Neural cell (in vitro differentiated cells): ENCODE measurements around the gene DNAJC18. TPM values are rescaled to one million over a fixed set of nuclear protein-coding genes. Genes with fewer than 3 reads are reported as not detected.

Source experiments
- H2AFZ ChIP-seq: fragments of 200-600, 300-800 bp; sonication (generic), shearing (Covaris generic); 2 replicates; pipeline ENCODE4 v1.6.0; 2014; ENCODE audit warnings: low read depth, mild to moderate bottlenecking, antibody characterized with exemption, low read length, moderate library complexity
- H3F3A ChIP-seq: fragments of 200-600 bp; shearing (Covaris generic); 2 replicates; pipeline ENCODE4 v1.6.1; 2016; ENCODE audit warnings: mild to moderate bottlenecking, moderate library complexity, mixed read lengths, antibody characterized with exemption, low read length; ENCODE audit not compliant: insufficient read depth, poor library complexity, severe bottlenecking
- H3K27ac ChIP-seq: fragments of 200-600, 300-800 bp; sonication (generic), shearing (Covaris generic); 2 replicates; pipeline ENCODE4 v1.5.1; 2014; ENCODE audit warnings: mild to moderate bottlenecking, low read length, moderate library complexity
- H3K27me3 ChIP-seq: fragments of 300-800, 200-600 bp; sonication (generic), shearing (Covaris generic); 2 replicates; pipeline ENCODE4 v1.6.0; 2014; ENCODE audit warnings: mild to moderate bottlenecking, low read depth, low read length, moderate library complexity; ENCODE audit not compliant: insufficient read depth
- H3K36me3 ChIP-seq: fragments of 300-800, 200-600 bp; sonication (generic), shearing (Covaris generic); 2 replicates; pipeline ENCODE4 v1.5.1; 2014; ENCODE audit warnings: mild to moderate bottlenecking, antibody characterized with exemption, low read length, moderate library complexity; ENCODE audit not compliant: insufficient read depth
- H3K4me2 ChIP-seq: fragments of 300-800, 200-600 bp; sonication (generic), shearing (Covaris generic); 2 replicates; pipeline ENCODE4 v1.6.0; 2014; ENCODE audit warnings: mild to moderate bottlenecking, low read length
- H3K4me3 ChIP-seq: fragments of 300-800, 200-600 bp; sonication (generic), shearing (Covaris generic); 2 replicates; pipeline ENCODE4 v1.5.1; 2014; ENCODE audit warnings: mild to moderate bottlenecking, low read length, moderate library complexity
- H3K79me2 ChIP-seq: fragments of 200-600 bp; shearing (Covaris generic); replicated peaks from 2 replicates; pipeline ENCODE4 v1.6.0; 2014; ENCODE audit warnings: mild to moderate bottlenecking, low read length, moderate library complexity; ENCODE audit not compliant: insufficient read depth
- H3K9ac ChIP-seq: fragments of 300-800, 200-600 bp; sonication (generic), shearing (Covaris generic); 2 replicates; pipeline ENCODE4 v1.6.1; 2016; ENCODE audit warnings: mild to moderate bottlenecking, low read length, mixed read lengths
- H3K9me2 ChIP-seq: fragments of 200-600 bp; shearing (Covaris generic); 2 replicates; pipeline ENCODE4 v1.6.1; 2016; ENCODE audit warnings: mild to moderate bottlenecking, low read length, mixed read lengths; ENCODE audit not compliant: insufficient read depth
- H3K9me3 ChIP-seq: fragments of 200-600, 300-800 bp; sonication (generic), shearing (Covaris generic); 2 replicates; pipeline ENCODE4 v1.6.1; 2016; ENCODE audit warnings: mild to moderate bottlenecking, mixed run types, low read length, moderate library complexity, mixed read lengths
- H4K20me1 ChIP-seq: fragments of 200-600 bp; shearing (Covaris generic); 2 replicates; pipeline ENCODE4 v1.6.1; 2016; ENCODE audit warnings: mild to moderate bottlenecking, mixed run types; ENCODE audit not compliant: insufficient read depth
- EP300 ChIP-seq: fragments of 450-650 bp; conservative IDR thresholded peaks from 2 replicates; pipeline ENCODE4 v1.6.1; 2014; ENCODE audit warnings: antibody characterized with exemption, mild to moderate bottlenecking, moderate library complexity; ENCODE audit not compliant: poor library complexity, severe bottlenecking
- EZH2 ChIP-seq: fragments of 200-600, 300-800 bp; shearing (Covaris generic), sonication (generic); IDR thresholded peaks from 2 replicates; pipeline ENCODE4 v1.6.1; 2014; ENCODE audit warnings: antibody characterized with exemption, low read length, borderline replicate concordance, mild to moderate bottlenecking; ENCODE audit not compliant: insufficient read depth, poor library complexity, severe bottlenecking
- MXI1 ChIP-seq: fragments of 450-650 bp; conservative IDR thresholded peaks from 2 replicates; pipeline ENCODE4 v1.6.1; 2014; ENCODE audit warnings: antibody characterized with exemption, mild to moderate bottlenecking; ENCODE audit not compliant: poor library complexity, severe bottlenecking
- POLR2AphosphoS5 ChIP-seq: IDR thresholded peaks from 2 replicates; pipeline ENCODE4 v1.6.1; 2012
- RAD21 ChIP-seq: fragments of 450-650 bp; conservative IDR thresholded peaks from 2 replicates; pipeline ENCODE4 v1.6.1; 2014; ENCODE audit warnings: antibody characterized with exemption, mild to moderate bottlenecking, moderate library complexity
- REST ChIP-seq: IDR thresholded peaks from 2 replicates; pipeline ENCODE4 v1.6.1; 2012; ENCODE audit warnings: borderline replicate concordance
- SMC3 ChIP-seq: fragments of 450-650 bp; conservative IDR thresholded peaks from 2 replicates; pipeline ENCODE4 v1.6.1; 2014; ENCODE audit warnings: antibody characterized with exemption, mild to moderate bottlenecking, moderate library complexity; ENCODE audit not compliant: poor library complexity
- TAF1 ChIP-seq: IDR thresholded peaks from 2 replicates; pipeline ENCODE4 v1.6.1; 2012; ENCODE audit warnings: low read depth
- polyA plus RNA-seq: library from polyadenylated mRNA; depleted of rRNA; stranded (reverse); fragments of >200 nt; gene quantifications from 2 replicates; pipeline ENCODE4 v1.2.3, GENCODE V29; 2014
- TF ChIP-seq, protein P1 (sequence below): fragments of 450-650 bp; IDR thresholded peaks from 2 replicates; pipeline ENCODE4 v1.5.1; 2014; ENCODE audit warnings: antibody characterized with exemption, mild to moderate bottlenecking, moderate library complexity; ENCODE audit not compliant: poor library complexity, severe bottlenecking

Gene DNAJC18
- polyA plus RNA-seq, 1 donor from 2014 or later: 44.4 TPM

DNA sequence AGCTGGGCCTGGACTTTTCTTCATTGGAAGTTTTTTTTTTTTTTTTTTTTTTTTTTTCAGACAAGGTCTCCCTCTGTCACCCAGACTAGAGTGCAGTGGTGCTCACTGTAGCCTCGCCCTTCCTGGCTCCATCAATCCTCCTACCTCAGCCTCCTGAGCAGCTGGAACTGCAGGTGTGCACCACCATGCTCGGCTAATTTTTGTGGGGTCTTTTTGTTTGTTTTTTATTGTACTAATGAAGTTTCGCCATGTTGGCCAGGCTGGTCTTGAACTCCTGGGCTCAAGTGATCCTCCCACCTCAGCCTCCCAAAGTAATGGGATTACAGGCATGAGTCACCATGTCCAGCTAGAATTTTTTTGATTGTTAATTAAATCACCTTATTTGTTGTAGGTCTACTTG lies 3.6 kb downstream of the DNAJC18 start:
- TF ChIP-seq EZH2 (no peak), REST (no peak), MXI1 (no peak), RAD21 (no peak), SMC3 (no peak), TAF1 (no peak), POLR2AphosphoS5 (no peak)
- TF ChIP-seq, protein P1, sequence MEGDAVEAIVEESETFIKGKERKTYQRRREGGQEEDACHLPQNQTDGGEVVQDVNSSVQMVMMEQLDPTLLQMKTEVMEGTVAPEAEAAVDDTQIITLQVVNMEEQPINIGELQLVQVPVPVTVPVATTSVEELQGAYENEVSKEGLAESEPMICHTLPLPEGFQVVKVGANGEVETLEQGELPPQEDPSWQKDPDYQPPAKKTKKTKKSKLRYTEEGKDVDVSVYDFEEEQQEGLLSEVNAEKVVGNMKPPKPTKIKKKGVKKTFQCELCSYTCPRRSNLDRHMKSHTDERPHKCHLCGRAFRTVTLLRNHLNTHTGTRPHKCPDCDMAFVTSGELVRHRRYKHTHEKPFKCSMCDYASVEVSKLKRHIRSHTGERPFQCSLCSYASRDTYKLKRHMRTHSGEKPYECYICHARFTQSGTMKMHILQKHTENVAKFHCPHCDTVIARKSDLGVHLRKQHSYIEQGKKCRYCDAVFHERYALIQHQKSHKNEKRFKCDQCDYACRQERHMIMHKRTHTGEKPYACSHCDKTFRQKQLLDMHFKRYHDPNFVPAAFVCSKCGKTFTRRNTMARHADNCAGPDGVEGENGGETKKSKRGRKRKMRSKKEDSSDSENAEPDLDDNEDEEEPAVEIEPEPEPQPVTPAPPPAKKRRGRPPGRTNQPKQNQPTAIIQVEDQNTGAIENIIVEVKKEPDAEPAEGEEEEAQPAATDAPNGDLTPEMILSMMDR: no peak
- no peak overlapping the region for H3K4me2 ChIP-seq

DNA sequence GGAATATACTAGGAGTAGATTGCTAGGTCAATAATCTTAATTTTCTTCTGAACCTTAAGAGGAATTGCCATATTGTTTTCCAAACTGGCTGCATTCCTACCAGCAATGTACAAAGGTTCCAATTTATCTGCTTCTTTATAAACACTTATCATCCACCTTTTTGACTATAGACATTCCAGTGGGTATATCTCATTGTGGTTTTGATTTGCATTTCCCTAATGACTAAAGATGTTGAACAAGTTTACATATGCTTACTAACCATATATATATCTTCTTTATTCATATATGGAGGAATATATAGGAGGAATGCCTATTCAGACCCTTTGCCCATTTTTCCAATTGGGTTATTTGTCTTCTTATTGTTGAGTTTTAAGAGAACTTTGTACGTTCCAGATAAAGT lies 7.6 kb downstream of the DNAJC18 start:
- Histone ChIP-seq H3K4me3 (no peak overlapping the region), H3K9me2 (no peaks in the 10 kb centered on the region), H3K27ac (no peak overlapping the region), H3K4me2 (no peak overlapping the region), H4K20me1 (no peaks in the 10 kb centered on the region), H3K9me3 (no peaks in the 10 kb centered on the region), H3K27me3 (no peaks in the 10 kb centered on the region), H3F3A (no peaks in the 10 kb centered on the region), H3K79me2 (no peaks in the 10 kb centered on the region), H2AFZ (no peak overlapping the region), H3K36me3 (peaks cover 4% of the 10 kb centered on the region), H3K9ac (no peak overlapping the region)
- TF ChIP-seq TAF1: no peak
- no peak for TF ChIP-seq EP300
- TF ChIP-seq, protein P1: no peak
- no peak for TF ChIP-seq SMC3
- TF ChIP-seq EZH2: no peak
- no peak for TF ChIP-seq MXI1
- TF ChIP-seq POLR2AphosphoS5: no peak
- TF ChIP-seq REST: no peak
- no peak for TF ChIP-seq RAD21

More for the DNA sequence above, 3.6 kb downstream of the DNAJC18 start:
- Histone ChIP-seq H4K20me1 (no peaks in the 10 kb centered on the region), H3F3A (no peaks in the 10 kb centered on the region), H3K79me2 (peaks cover 3% of the 10 kb centered on the region), H3K9ac (no peak overlapping the region), H3K27me3 (no peaks in the 10 kb centered on the region), H3K9me2 (no peaks in the 10 kb centered on the region), H3K4me3 (no peak overlapping the region), H3K9me3 (no peaks in the 10 kb centered on the region), H2AFZ (no peak overlapping the region), H3K36me3 (peaks cover 4% of the 10 kb centered on the region), H3K27ac (no peak overlapping the region)
